NCI-H1048 (cell line): Measurements from ENCODE around the gene ARF5.

Experiments
- DNase-seq: peaks from one replicate; lab custom pipeline; 2025; lab: John Stamatoyannopoulos, UW

ARF5 gene

GRCh38 chr7:127588697-127589482 lies 679 bp downstream of the ARF5 start:
- DNase-seq: no peak

GRCh38 chr7:127589896-127590295 lies 1.7 kb downstream of the ARF5 start:
- DNase-seq: no peak

GRCh38 chr7:127591189-127591588 lies 3.0 kb downstream of the ARF5 start:
- DNase-seq: no peak

- DNase-seq: no peak
These were observed 3.4 kb downstream of the ARF5 start for GRCh38 chr7:127591591-127591990.

- DNase-seq: no peak
These were observed 4.3 kb downstream of the ARF5 start for GRCh38 chr7:127592550-127592949.

GRCh38 chr7:127594490-127594889 lies 6.3 kb downstream of the ARF5 start:
- no peak for DNase-seq

- no peak for DNase-seq
These were observed 7.5 kb downstream of the ARF5 start for GRCh38 chr7:127595737-127596136.

GRCh38 chr7:127598318-127598717 lies 10.1 kb downstream of the ARF5 start:
- DNase-seq: no peak

- DNase-seq: no peak
These were observed 12.7 kb downstream of the ARF5 start for GRCh38 chr7:127600885-127601284.

- DNase-seq: no peak
These were observed 20.2 kb downstream of the ARF5 start for GRCh38 chr7:127608446-127608845.

- no peak for DNase-seq
These were observed 21.1 kb downstream of the ARF5 start for GRCh38 chr7:127609297-127609696.

- DNase-seq: no peak
These were observed 24.1 kb downstream of the ARF5 start for GRCh38 chr7:127612263-127612662.

GRCh38 chr7:127616724-127617123 lies 28.5 kb downstream of the ARF5 start:
- no peak for DNase-seq

GRCh38 chr7:127618042-127618441 lies 29.8 kb downstream of the ARF5 start, which contains the start of gene PAX4:
TSS of gene PAX4 (minus strand) at chr7:127618142. CDS start at chr7:127615928, 2,214 bp downstream.
- DNase-seq: no peak

GRCh38 chr7:127618775-127619174 lies 30.6 kb downstream of the ARF5 start:
- no peak for DNase-seq

- DNase-seq: no peak
These were observed 31.6 kb downstream of the ARF5 start for GRCh38 chr7:127619681-127620405.

GRCh38 chr7:127620406-127621233 lies 32.4 kb downstream of the ARF5 start:
- no peak for DNase-seq

GRCh38 chr7:127625331-127625730 lies 37.1 kb downstream of the ARF5 start:
- DNase-seq: no peak

- DNase-seq: no peak
These were observed 40.2 kb downstream of the ARF5 start for GRCh38 chr7:127628445-127628844.

GRCh38 chr7:127629268-127629854 lies 41.1 kb downstream of the ARF5 start:
- DNase-seq: no peak

- DNase-seq: no peak
These were observed 44.2 kb downstream of the ARF5 start for GRCh38 chr7:127632276-127632910.
